ENCODE data around the gene IQGAP1. TPM values are rescaled to one million over a fixed set of nuclear protein-coding genes. Genes with fewer than 3 reads are reported as not detected.

Gene IQGAP1
- total and polyA plus RNA-seq, 9 of the 15 experiments (the other 6 are each of a cell fraction or from before 2014, with no cell fraction given) = 37.6 to 143 (median 77.7) TPM

DNA sequence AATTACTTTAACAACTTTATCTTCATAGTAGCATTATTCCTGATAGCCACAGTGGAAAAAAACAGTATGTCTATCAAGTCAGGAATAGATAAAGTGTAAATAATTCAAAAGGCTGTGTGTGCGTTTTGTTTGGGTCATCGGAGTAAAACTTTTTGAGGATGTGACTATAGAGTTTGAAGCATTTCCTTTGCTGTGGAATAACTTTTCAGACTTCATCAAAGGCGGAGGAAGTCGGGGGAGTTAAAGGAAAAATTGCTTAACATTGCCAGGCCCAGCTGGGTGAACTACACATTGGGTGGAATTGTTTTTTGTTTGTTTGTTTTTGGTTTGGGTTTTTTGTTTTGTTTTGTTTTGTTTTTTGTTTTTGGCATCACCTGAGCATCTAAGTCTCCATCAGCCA lies 71.3 kb downstream of the IQGAP1 start:
- Histone ChIP-seq H3K9me1 (ENCODE audit: control insufficient read depth, insufficient read depth, low read length) (no peaks in the 10 kb centered on the region), H3K4me3 (no peak overlapping the region), H3K36me3 (ENCODE audit: control insufficient read depth, insufficient read depth, low read length) (peaks cover 48% of the 10 kb centered on the region), H3K27me3 (ENCODE audit: control insufficient read depth in 2 of 2, insufficient read depth in 2 of 2, low read length in 2 of 2) (no peaks in the 10 kb centered on the region), H3K79me2 (ENCODE audit: control insufficient read depth, insufficient read depth, low read length) (no peaks in the 10 kb centered on the region), H3K4me1 (replicated peaks in 1 of 2; ENCODE audit: control insufficient read depth in 2 of 2, insufficient read depth in 2 of 2, low read length in 2 of 2) (no peaks in the 10 kb centered on the region), H4K20me1 (replicated peaks; ENCODE audit: control insufficient read depth, insufficient read depth, low read length) (no peaks in the 10 kb centered on the region), H3K9ac (ENCODE audit: insufficient read depth in 1 of 2, low read depth in 2 of 2, low read length in 2 of 2) (no peak overlapping the region), H2AFZ (ENCODE audit: low read depth, low read length) (no peak overlapping the region), H3K27ac (ENCODE audit: extremely low read depth, low read depth, low read length) (no peak overlapping the region), H3K9me3 (replicated peaks; ENCODE audit: control insufficient read depth, insufficient read depth, low read depth, low read length) (no peaks in the 10 kb centered on the region), H3K4me2 (ENCODE audit: insufficient read depth, low read length) (no peak overlapping the region)
- in situ Hi-C loops (cut with MboI) = no loop called here
- intact Hi-C loops (cut with micrococcal nuclease) = no loop called here
- BruUV-seq (replicated peaks) = TSS peak; percentile 10
- ChIA-PET CTCF (ENCODE audit: low intra/inter-chr PET ratio) (no interaction called here), POLR2A (interaction anchor here (1.4 kb wide), 1 partner anchor 11 kb away, joined by 3 read pairs; no protein-coding TSS in a partner anchor)
- DNase-seq (ENCODE audit: extremely low read depth in 1 of 4, low spot score in 3 of 4) (no peak), FAIRE-seq (no peak), ATAC-seq (no peak)
- 92% methylated on average over 4 of the region's 4 CpGs for WGBS (ENCODE audit: insufficient coverage, low coverage, missing lambda C conversion rate)
- TF ChIP-seq IRF2 (CRISPR knock-in tag; IDR thresholded peaks at IDR 0.05) (no peak), TBL1XR1 (IDR thresholded peaks at IDR 0.05; ENCODE audit: low read length in 2 of 2) (no peak), RNF2 (IDR thresholded peaks at IDR 0.05) (no peak), ZNF778 (CRISPR knock-in tag; IDR thresholded peaks at IDR 0.05) (no peak), MTF1 (CRISPR knock-in tag; IDR thresholded peaks at IDR 0.05; ENCODE audit: borderline replicate concordance) (no peak), ZFP1 (CRISPR knock-in tag; IDR thresholded peaks at IDR 0.05) (no peak), ZSCAN32 (CRISPR knock-in tag; IDR thresholded peaks at IDR 0.05) (no peak), ZNF699 (CRISPR knock-in tag; IDR thresholded peaks at IDR 0.05; ENCODE audit: insufficient replicate concordance) (no peak), NELFE (IDR thresholded peaks at IDR 0.05; ENCODE audit: insufficient read depth, insufficient read length) (no peak), ZNF764 (CRISPR knock-in tag; IDR thresholded peaks at IDR 0.05; ENCODE audit: low read depth) (no peak), NFE2 (IDR thresholded peaks at IDR 0.05; ENCODE audit: low read depth) (no peak), ZNF311 (CRISPR knock-in tag; IDR thresholded peaks at IDR 0.05) (no peak), ZBTB7A (IDR thresholded peaks at IDR 0.05; ENCODE audit: borderline replicate concordance, control insufficient read depth, low read depth, low read length) (no peak)
- TF ChIP-seq, protein P1, sequence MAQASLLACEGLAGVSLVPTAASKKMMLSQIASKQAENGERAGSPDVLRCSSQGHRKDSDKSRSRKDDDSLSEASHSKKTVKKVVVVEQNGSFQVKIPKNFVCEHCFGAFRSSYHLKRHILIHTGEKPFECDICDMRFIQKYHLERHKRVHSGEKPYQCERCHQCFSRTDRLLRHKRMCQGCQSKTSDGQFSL (CRISPR knock-in tag; IDR thresholded peaks at IDR 0.05) = no peak
- TF ChIP-seq, protein P1 (tag; IDR thresholded peaks at IDR 0.05) = no peak
- TF ChIP-seq, protein P2, sequence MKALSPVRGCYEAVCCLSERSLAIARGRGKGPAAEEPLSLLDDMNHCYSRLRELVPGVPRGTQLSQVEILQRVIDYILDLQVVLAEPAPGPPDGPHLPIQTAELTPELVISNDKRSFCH (CRISPR knock-in tag; IDR thresholded peaks at IDR 0.05) = no peak
- TF ChIP-seq, protein P2 (tag; IDR thresholded peaks at IDR 0.05) = no peak
- TF ChIP-seq, protein P3, sequence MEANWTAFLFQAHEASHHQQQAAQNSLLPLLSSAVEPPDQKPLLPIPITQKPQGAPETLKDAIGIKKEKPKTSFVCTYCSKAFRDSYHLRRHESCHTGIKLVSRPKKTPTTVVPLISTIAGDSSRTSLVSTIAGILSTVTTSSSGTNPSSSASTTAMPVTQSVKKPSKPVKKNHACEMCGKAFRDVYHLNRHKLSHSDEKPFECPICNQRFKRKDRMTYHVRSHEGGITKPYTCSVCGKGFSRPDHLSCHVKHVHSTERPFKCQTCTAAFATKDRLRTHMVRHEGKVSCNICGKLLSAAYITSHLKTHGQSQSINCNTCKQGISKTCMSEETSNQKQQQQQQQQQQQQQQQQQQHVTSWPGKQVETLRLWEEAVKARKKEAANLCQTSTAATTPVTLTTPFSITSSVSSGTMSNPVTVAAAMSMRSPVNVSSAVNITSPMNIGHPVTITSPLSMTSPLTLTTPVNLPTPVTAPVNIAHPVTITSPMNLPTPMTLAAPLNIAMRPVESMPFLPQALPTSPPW (CRISPR knock-in tag; IDR thresholded peaks at IDR 0.05) = no peak
- TF ChIP-seq, protein P4, sequence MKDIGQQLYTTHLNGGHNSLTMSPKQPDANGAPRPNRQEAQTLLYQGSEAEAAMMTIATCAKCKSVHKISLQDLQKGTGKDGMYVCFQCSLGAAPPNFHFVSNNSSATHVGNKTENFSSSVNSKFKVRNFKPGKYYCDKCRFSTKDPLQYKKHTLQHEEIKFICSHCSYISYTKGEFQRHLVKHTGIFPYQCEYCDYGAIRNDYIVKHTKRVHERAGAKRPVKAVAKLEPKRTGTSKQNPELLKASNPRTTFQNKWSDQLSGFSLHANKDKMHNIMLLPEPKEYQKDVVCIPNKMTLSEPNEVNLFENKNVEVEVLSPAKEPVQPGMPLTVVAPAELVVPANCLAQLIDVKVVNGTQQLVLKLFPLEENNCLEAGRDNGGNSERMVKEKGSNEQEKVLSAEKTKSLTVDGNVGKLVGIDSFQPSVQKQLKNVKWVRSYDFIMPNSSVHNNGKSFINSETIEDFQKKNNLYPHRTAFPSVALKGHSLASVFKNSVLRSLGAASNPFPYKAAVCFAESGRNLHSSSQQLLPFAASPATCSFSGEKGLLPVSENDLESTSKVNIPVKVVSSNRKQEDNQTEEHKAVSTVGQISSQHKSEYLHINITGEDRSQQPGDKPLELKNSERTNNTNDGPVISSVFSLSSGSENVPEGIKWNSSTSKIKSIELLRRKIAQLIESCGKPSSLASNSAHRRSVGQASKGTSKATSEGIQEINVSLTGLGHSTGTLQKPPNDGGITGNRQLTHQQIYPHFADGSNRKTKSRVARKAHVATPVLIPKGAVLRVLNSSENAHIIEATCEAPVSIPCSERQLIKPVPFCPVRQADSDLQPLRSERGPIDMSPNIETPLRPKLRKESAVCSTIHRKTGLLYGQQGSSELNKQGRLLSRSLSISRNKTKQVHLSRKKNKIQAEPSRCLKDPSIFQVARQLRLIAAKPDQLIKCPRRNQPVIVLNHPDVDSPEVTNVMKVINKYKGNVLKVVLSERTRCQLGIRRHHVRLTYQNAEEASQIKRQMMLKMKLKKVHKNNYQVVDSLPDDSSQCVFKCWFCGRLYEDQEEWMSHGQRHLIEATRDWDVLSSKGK (CRISPR knock-in tag; IDR thresholded peaks at IDR 0.05) = no peak
